Islet of Langerhans (tissue), 1 donor: Measurements from ENCODE around the gene LBR.
"Not testable (repeated sequence)": the region's sequence is repeated elsewhere in the genome, so short reads cannot be mapped to it uniquely, and the experiment has no call there.

Source experiments
- FAIRE-seq: peaks from one replicate; lab custom pipeline; 2011; peaks lifted over from hg19 to GRCh38; lab: Jason Lieb, UNC

LBR gene

DNA sequence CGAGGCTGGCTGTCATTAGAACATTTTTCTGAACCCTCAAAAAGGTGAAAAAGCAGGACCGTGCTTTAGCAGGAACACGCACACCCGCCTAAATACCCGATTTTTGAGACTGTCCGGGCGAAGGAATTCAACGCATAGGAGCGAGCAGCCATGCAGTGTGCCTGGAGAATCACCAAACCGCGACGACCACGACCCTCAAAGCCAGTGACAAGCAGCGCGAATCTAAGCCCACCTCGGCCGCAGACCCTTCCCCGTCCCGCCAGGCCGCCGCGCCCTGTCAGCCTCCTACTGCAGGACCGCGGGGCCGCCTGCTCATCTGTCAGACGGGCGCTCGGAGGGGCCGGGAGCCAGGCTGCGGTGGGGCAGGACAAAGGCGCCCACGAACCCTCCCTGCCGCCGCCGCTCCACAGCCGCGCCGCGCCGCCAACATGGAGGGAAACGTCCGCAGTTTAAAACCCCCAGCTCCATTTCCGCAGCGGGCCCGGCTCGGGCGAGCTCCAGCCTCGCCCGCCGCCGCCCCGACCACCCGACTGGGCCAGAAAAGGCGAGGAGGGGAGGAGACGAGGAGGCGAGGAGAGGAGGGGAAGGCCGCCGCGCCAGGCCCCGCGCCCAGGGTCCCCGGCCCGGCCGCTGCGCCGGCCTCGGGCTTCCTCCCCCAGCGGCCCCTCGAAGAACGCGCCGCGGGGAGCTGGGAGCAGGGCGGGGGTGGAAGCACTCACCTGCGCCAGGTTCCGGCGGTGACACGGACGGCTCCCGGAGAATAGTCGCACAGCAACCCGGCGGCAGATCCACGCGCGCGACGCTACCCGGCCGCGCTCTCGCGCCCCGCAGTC lies at the start of gene LBR:
Gene LBR, minus strand, starts transcription at position 804 of the 833 bp plus-strand sequence. CDS start 3,963 bp downstream, outside the sequence.
- FAIRE-seq: no peak

DNA sequence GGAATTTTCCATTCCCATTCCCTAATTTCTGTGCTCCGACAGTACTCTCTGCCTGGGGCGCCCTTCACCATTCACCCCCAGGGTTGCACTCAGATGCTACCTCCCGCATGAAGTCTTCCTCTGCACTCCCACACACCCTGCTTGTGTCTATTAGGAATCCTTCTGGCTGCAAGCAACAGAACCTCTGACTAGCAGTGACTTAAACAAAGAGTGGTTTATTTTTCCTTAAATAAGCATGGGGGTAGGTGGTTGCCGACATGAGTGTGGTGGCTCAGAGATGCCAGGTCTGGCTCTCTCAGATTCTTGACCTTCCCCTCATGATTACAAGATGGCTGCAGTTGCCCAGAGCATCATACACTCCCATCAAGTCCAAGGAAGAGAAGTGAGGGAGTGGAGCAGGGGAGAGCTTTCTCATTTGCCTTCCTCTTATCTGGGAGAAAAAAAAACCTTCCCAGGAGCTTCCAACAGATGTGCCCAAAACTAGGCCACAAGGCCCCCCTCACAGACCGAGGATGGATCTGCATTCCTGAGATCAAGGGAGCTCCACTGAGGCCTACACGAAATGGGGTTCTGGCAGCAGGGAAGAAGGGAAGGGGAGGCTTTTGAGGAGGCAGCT lies 49.6 kb upstream of the LBR start:
- no peak for FAIRE-seq

DNA sequence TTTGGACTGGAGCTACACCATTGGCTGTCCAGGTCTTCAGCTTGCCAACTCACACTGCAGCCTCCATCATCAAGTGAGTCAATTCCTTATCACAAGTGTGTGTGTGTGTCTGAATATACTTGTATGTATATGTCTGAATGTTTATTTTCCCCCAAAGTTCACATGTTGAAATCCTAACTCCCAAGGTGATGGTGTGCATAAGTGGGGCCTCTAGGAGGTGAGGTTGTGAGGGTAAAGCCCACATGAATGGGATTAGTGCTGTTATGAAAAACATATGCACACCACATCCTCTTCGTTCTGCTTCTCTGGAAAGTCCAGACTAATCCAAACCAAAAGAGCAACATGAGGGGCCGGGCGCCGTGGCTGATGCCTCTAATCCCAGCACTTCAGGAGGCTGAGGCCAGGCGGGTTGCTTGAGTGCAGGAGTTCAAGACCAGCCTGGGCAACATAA lies 48.7 kb upstream of the LBR start:
- FAIRE-seq: no peak

DNA sequence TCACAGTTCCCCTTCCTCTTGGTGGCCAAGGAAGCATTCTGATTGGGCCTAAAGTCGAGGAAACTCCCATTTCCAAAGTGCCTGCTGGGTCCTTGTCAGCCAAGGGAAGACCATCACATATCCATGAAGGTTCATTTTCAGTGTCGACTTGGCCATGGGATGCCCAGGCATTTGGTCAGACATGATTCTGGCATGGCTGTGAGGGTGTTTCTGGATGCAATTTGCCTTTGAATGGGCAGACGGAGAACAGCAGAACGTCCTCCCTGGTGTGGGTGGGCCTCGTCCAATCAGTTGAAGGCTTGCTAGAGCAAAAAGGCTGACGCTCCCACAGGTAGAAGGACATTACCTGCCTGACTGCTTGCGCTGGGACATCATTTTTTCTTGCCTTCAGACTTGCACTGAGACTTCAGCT lies 48.3 kb upstream of the LBR start:
- FAIRE-seq: no peak

DNA sequence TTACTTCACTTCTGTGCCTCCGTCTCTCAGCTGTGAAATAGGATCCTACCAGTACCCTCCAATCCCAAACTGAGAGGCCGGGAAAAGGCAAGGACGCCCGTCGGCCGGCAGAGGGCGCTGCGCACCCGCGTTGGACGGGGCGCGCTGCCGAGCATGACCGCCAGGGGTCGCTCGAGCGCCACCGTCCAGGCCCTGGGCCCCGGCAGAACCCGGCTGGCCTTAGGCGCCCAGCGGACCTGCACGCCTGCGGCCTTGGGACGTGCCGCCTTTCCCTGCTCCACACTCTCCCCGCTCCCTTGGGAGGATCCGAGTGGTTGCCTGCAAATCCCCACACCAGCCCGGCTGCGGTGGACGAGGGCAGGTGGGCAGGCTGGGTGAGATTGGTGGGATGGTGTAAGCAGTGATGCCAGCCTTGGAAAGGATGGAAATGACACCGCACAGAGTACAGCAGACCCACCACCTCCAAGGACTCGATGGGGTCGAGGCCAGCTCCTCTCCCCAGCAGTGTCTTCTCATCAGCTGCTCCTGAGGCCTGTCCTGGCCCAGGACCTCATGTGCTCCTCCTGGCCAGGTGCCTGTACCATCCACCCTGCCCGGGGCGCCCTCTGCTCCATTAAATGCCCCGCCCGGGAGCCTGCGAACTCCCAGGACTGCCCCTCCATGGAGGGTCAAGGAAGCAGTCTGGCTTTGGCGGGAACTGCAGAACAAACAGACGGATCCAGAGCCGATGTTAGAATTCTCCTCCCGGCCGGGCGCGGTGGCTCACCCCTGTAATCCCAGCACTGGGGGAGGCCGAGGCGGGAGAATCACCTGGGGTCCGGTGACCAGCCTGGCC lies 47.4 kb upstream of the LBR start:
- FAIRE-seq: no peak

DNA sequence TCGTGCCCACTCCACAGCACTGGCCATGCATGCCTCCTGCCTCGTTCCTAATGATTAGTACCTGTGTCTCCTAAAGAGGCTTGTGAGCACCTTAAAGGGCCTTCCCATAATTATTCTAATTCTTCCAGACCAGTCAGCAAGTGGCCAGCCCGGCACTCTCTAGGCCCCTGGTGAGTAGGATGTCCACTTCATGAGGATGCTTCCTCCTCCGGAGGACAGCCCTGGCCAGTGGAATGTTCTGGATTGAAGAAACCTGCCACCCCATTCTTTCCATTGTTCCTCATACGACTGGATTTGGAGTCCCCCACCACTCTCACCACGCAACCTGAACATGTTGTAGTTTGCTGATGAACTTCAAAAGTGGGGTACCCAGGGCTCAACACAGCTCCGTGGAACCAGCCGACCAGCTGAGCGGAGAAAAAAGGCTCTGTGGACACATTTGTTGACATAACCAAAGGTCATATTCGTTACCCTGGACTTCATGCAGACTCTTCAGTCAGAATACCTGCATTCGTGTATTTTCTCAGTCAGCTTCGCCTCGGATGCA lies 46.7 kb upstream of the LBR start:
- no peak for FAIRE-seq

DNA sequence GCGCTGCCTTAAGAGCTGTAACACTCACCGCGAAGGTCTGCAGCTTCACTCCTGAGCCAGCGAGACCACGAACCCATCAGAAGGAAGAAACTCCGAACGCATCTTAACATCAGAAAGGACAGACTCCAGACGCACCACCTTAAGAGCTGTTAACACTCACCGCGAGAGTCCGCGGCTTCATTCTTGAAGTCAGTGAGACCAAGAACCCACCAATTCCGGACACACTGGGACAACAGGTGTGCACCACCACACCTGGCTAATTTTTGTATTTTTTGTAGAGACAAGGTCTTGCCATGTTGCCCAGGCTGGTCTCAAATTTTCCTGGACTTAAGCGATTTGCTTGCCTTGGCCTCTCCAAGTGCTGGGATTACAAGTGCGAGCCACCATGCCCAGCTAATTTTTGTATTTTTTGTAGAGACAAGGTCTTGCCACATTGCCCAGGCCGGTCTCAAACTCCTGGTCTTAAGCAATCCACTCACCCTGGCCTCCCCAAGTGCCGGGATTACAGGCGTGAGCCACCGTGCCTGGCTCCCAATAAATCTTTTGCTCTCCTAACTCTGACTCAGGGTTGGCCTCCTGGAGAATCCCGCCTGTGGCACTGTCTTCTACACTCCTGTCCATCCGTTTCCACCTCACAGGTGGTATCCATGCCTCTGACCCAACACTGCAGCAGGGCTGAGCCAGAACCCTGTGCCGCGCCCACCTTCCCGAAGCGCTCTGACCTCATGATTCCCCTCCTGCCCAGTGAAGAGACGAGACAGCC lies 46.0 kb upstream of the LBR start:
- FAIRE-seq: not testable (repeated sequence)

DNA sequence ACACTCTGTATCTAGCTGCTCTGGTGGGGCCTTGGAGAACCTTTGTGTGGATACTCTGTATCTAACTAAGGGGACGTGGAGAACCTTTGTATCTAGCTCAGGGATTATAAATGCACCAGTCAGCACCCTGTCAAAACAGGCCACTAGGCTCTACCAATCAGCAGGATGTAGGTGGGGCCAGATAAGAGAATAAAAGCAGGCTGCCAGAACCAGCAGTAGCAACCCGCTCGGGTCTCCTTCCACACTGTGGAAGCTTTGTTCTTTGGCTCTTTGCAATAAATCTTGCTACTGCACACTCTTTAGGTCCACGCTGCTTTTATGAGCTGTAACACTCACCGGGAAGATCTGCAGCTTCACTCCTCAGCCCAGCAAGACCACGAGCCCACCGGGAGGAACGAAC lies 45.4 kb upstream of the LBR start:
- not testable (repeated sequence) for FAIRE-seq

DNA sequence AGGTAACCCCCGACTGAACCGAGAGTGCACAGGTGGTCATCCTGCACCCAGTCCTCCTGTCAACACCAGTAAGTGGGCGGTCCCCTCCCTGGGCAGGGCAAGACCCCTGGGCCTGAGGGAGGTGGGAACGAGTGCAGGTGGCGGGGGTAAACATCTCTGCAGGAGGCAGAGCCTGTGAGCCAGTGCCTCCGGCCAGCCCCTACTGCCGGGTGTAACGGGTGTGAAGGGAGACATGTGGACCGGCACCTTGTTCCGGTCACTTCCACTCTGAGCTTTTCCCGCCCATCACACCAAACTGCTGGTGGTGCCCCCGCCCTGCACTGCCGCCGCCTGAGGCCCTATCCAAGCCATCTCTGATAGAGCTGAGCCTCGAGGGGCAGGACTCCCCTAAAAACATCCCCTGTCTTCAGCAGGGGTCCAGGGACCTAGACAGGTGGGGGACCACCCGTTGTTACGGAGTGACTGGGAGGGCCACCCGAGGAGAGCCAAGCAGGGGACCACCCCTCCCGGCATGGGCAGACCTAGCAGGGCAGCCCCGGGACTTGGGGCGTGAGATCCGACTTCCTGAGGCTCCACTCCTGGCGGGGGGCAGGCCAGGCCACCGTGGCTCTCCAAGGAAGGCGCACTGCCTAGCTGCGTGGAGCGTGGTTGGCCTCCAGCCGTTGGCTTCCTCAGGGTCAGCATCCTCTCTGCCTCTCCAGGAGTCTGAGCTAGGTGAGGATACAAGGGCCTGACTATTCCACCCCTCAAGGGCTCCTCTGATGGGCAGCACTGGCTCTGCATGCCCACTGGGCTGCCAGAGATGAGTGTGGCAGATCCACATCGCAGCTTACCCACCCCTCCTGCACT lies 43.8 kb upstream of the LBR start:
- no peak for FAIRE-seq

DNA sequence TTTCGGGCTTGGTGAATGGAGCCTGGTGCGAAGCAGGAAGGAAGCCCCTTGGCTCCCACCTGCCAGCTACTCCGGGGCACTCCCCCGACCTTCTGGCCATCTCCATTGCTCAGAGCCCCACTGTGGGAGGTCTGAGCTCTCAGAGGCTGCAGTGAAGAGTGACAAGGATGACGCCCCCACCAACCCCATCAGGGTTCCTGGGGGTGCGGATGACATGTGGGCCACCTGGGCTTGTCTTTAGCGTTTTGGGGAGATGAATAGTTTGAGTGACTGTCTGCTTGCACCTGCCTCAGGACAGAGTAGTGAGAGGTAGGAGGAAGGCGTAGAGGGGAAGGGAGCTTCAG lies 43.2 kb upstream of the LBR start:
- FAIRE-seq: no peak

DNA sequence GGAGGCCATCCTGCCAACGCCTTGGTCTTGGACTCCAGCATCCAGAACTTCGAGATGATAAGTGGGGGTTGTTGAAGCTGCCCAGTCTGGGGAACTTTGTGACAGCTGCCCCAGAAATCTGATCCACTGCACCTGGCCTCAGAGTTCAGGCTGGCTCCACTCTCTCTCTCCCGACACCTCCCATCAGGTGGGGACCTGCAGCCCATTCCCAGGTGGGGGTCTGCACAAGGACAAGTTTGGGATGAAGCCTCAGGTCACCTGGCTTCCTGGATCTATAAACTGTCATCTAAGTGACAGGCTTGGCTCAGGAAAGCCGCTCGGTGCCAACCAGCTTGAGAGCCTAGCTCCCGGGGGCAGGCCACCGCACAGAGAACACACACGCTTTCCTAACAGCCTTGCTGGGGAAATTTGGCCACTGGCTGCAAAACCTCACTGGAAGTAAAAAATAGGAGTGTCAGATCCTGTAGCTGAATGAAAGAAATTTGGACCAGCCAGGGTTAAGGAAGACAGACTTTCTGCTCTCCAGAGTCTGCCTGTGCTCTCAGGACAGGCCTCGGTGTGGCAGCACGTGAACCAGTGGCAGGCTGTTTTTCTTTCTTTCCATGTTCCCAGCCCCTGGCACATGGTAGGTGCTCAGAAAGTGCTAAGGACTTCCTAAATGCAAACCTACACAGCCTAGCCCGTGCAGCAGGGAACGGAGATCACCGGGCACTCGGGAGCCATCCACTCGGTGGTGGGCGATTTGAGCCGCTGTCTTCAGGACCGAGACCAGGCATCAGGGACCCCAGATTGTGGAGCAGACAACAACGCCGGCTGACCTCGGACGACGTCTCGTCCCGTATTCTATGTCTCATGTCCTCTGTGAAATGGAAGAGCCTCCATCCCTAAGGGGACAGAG lies 42.6 kb upstream of the LBR start:
- FAIRE-seq: no peak

DNA sequence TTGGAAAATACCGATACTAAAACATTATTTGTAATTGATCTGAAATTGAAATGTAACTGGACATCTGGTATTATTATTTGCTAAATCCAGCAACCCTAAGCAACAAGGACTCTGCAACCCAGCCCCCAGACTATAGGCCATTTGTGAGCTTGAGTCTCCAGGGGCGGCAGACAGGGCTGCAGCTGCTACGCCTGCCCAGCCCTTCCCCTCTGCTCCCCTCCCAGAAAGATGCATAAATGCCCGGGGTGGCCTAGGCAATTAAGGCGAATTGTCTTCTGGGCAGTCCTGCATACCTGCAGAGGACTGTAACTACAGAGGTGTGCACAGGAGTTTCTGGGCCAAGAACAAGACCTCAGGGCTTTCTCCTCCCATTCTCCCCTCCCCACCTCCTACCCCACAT lies 41.2 kb upstream of the LBR start:
- no peak for FAIRE-seq

DNA sequence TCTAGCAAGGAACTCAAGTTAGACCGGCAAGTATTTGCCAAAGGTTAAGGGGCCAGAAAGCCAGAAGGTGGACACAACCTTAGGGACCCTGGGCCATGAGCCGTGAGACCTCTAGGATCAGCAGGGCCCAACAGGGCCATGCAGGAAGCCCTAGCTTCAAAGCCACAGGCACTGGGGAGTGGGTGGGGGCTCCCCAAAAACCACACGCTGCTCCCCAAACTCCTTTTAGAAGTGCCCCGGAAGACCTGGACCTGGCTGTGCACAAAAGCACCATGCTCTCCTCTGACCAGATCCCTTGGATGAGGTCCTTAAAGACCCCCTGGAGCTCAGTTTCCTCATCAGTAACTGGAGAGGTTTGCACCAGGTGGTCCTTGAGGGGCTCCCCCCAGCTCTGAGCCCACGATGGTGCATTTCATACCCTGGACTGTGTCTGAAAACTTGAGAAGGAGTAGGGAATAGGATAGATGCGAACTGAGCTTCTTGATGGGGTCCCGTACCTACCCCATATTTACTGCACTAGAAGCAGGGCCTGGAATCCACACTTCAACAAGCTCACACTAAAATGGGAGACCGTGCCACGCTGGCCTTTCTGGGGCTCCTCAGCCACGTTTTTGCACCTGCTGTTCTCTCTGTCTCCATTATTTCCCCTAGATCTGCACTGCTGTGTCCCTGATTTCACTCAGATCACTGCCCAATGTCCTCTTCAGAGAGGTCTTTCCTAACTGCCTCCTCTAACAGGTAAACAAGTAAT lies 40.6 kb upstream of the LBR start:
- FAIRE-seq: no peak

DNA sequence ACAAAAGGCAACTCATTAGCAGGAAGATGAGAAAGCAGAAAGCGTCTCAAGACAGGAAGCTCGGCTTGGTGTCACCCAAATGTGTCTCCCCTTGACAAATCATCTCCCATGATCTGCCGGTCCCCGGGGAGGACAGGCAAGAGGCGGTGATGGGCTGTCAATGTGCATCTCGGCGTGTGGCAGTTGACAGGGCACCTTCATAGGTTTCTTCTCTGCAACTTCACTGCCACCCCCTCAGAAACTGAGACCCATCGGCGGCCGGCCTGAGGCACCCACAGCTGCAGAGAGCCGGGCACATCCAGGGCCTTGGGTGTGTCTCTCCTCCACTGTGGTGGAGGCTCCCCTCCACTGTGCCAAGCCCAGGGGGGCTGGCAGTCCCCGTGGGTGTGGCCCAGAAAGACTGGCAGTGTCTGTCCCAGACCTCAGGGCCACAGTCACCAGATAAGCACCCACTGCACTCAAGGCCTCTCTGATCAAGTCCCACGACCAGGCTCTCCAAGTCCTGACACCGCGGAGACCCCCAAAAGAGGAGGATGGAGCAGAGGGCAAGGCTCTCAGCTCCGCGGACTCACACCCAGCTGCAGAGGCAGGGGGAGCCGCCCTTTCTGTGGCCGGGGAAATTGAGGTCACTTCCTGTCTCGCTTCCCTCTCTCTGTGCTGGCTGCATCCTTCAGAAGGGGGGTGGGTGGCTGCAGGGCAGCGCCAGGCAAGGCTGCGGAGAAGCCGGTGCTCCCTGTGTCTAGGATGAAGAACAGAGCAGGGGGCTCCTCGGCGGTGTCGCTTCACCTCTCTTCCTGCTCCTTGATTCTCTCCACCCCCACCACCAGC lies 39.6 kb upstream of the LBR start:
- no peak for FAIRE-seq

DNA sequence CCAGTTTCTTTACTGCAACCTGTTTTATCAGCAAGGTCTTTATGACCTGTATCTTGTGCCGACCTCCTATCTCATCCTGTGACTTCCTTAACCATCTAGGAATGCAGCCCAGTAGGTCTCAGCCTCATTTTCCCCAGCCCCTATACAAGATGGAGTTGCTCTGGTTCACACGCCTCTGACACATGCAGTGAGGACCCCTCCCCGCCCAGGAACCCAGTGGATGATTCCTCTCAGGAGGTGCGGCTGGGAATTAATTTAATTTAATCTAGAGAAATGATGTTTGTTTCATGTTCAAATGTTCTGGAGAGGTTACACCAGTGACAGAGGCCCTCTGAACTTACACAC lies 39.0 kb upstream of the LBR start:
- no peak for FAIRE-seq

DNA sequence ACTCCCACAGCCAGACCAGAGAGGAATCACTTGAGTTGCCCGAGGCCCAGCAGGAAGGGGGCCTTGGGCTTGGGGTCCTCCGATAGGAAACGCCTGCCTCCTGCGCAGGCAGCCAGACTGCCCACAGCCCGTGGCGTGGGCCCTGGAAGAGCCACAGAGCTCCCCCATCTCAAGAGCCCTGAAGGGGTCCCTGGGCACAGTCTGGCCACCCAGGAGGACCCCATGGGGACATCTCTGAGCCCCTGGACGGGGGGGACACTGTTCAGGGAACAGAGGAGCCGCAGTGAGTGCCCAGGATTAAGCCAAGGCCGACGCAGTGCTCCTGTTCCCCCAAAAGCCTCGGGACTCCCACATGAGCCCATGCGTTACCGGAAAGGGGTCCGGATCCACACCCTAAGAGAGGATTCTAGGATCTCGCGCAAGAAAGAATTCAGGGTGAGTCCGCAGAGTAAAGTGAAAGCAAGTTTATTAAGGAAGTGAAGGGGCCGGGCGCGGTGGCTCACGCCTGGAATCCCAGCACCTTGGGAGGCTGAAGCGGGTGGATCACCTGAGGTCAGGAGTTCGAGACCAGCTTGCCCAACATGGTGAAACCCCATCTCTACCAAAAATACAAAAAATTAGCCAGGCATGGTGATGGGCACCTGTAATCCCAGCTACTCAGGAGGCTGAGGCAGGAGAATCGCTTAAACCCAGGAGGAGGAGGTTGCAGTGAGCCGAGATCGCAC lies 38.1 kb upstream of the LBR start:
- no peak for FAIRE-seq

DNA sequence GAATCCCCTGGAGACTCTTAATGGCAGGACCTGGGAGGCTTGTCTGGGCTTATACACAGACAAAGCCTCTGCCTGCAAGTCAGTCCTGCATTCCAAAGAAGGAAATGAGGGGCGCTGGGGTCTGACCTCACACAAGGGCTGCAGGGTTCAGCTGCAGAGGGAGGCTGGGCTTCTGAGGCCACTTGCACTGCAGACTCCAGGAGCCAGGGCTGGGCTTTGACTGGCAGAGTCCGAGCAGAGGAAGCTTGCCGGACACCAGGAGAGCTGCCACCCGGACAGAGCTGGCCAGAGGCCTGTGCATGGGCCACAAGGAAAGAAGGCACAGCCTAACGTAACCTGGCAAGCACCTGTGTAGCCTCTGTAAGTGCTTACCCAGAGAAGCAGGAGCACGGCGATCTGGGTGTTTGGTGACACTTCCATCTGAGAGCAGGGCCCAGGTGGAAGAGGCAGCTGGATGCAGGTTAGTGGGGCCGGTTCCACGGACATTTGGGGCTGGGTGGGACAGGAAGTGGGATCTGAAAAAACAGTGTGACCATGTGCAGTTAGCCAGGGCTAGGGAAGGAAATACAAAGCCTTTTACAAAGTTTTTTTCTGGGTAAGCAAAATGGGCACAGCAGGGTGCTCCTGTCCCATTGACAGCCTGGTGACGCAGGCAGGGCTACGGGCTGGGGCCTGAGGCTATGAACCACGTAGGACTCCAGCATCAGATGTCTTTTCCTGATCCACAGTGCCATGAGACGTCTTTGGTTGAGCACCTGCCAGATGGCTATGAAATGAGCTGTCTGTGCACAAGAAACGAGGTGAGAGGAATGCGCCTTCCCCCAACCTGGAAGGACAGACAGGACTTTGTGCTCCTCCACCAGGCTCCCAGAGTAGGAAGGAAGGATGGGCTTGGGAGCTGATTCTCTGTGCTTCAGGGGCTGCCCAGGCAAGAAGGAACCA lies 37.3 kb upstream of the LBR start:
- no peak for FAIRE-seq
